ENCODE data around the gene SMC6.

The SMC6 gene

DNA sequence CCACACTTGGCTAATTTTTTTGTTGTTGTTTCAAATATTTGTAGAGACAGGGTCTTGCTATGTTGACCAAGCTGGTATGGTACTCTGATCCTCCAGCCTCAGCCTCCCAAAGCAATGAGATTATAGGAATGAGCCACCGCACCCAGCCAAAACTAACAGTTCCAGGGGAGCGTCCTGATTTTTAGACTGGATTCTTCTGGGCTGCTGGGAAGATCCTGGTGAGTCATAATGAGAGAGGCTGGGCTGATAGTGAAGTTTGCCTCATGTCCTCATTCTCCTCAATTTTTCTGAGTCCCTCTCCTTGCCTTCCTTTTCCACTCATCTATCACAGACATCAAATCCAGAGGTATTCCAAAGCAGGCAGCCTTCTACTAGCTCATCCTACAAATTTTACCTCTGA is 131.8 kb downstream of the SMC6 start:
- in situ Hi-C loops (cut with MboI; ENCODE audit: low sequenced_read_pairs), result no loop called here

DNA sequence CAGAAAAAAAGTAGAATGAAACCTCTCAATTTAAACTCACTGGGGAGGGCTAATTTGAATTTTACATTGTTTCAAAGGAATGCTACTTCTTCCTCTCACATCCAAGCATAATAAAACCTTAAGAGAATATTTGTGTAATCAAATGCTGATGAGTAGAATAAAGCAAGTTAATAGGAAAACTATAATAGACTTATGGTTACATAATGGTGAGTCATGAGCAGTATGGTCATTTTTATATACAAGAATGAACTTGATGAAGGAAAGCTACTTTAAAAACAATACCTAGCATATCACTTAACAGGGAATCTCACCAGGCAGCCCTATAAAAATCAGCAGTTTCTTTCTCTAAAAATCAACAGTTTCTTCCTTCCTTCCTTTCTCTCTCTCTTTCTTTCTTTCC is 132.8 kb downstream of the SMC6 start:
- in situ Hi-C loops (cut with MboI; ENCODE audit: low sequenced_read_pairs), result no loop called here

DNA sequence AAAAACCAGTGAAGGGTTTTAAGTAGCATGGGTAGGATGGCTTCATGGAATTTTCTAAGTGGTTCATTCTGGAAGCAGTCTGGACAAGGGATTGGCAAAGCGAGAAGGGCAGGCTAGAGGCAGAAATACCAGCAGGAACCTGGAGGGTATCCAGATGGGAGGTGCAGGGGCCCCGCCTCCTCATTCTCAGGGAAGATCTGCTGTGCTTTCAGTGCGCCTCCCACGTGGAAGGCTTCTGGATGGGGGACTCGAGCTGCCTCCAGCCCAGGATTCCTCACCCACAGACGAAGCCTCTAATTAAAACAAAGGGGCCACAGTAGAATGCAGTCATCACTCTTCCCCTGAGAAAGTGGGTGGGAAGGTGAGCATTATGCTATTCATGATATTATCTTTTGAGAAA is 133.3 kb downstream of the SMC6 start:
- in situ Hi-C loops (cut with MboI; ENCODE audit: low sequenced_read_pairs), result no loop called here

DNA sequence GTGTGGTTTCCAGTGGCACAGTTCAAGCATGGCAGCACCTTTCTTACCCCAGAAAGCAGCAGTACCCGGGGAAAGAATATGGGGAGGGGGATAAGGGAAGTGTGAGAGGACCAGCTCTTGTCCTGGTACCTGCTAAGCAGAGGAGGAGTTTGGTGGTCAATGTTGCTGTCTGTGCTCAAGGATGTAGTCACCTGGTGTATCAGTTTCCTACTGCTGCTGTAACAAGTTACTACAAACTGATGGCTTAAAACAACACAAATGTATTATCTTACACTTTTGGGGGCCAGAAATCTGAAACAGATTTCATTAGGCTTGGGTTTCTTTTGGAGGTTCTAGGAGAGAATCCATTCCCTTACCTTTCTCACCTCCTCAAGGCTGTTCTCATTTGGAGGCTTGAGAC is 135.7 kb downstream of the SMC6 start:
- in situ Hi-C loops (cut with MboI; ENCODE audit: low sequenced_read_pairs), result no loop called here

DNA sequence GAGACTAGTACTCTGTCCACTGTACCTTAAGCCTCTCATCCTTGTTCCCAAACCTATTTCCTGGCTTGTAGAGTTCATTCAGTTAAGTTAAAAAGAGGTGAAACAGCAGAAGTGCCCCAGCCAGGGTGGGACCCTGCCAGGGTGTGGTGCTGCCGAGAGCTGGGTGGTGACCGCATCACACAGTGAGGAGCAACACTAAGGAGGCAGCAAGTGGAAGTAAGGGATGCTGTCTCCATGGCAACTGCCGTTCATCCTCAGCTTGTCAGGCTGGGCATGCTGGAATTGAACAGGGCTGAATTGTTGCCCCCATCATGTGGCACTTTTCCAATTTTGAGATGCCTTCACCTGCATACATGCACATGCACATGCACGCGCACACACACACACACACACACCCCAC is 136.1 kb downstream of the SMC6 start:
- in situ Hi-C loops (cut with MboI; ENCODE audit: low sequenced_read_pairs), result no loop called here

DNA sequence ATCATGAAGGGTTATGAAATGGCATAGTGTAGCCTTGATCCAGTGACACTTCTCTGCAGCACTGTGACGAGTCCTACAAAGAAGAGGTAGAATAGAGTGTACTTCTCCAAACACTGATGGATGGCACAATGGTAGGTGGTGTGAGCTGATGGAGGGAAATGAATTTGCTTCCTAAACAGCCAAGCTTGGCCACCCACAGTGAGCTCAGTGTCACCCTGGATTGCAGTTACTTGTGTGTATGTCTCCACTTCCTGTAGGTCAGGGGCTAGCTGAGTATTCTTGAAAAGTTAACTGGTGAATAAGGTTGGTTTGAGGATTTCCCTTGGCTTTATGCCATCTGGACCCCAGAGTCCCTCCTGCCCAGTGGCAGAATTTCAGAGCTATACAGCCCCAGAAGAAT is 137.2 kb downstream of the SMC6 start:
- in situ Hi-C loops (cut with MboI; ENCODE audit: low sequenced_read_pairs), result no loop called here

DNA sequence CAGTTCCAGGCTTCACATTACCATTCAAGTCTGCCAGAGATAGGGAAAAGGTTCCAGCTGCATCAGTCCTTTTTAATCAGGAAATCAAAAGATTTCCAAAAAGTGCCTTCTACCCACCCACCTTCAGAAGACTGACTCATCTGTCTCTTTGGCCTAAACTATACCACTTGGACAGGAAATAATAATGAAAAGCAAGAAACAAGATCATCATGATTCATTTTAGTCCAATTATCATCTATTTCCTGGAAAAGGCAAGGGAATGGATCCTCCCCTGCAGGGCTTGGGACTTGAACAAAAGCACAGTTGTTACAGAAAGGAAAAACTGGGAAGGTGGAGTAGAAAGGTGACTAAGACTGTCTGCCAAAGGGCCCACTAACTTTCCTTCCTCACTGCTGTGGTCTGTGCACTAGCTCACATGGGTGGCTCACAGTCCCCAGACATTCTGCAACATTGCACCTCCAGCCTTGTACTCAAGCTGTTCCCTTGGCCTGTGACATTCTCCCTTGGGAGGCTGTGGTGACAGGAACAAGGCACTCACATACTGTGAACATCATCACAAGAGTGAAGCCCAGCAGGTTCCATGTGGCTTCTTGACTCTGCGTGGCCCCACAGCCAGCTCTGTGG is 137.8 kb downstream of the SMC6 start:
- in situ Hi-C loops (cut with MboI; ENCODE audit: low sequenced_read_pairs), result no loop called here

DNA sequence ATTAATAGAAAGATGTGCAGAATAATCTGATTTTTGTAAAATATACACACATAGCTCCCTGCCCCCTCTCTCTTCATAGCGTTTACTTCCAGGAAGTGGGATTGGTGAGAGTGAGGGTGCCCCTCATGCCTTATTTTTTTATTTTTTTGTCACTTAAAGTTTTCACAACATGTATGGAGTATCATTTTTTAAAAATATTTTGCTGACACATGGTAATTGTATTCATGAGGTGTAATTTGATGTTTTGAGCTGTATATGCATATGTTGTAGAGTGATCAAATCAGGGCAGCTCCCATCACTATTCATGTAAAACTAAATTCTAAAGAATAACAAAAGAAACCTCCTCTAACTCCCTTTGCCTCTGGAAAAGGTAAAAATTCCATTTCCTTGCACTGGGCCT is 138.5 kb downstream of the SMC6 start:
- in situ Hi-C loops (cut with MboI; ENCODE audit: low sequenced_read_pairs), result no loop called here

DNA sequence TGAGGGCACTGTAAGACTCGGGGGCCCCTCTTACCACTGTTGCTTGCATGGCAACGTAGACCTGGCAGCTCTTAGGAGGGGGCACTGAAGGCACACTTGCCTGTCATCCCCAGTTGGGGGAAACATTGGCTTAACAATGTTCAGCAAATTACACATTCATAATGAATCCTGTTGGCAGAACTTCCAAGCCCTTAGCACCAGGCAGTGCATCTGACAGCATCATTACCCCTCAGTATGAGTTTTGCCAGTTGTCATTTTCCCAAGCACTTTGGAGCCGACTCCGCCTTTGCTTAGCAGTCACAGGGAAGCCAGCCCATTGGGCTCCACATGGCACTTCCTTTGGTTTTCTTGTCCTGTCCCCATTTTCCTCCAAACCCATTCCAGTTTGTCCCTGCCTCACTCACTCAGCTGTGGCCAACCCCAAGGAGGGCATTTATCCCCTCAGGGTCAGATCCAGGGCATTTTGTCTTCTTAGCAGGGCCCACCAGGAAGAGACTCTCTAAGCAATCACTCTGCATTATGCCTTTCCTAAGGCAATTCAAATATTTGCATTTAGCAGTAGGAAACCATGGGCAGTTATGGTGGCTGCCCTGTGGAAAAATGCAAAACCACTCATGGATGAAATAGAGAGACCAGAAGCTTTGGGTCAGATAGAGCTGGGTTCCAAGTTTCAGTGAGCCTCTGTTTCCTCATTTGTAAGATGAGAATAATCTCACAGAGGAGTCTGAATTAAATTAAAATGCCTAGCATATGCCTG is 139.3 kb downstream of the SMC6 start:
- in situ Hi-C loops (cut with MboI; ENCODE audit: low sequenced_read_pairs), result no loop called here
